GM21717 (cell line): ENCODE results near the gene MPHOSPH10.
"Not testable (repeated sequence)": the region's sequence is repeated elsewhere in the genome, so short reads cannot be mapped to it uniquely, and the experiment has no call there.

Source experiments
- ATAC-seq: cut with Tn5 transposase; IDR thresholded peaks from one replicate; pipeline ENCODE4 v1.9.1; 2021; ENCODE audit warnings: mild to moderate bottlenecking, moderate library complexity; ENCODE audit not compliant: unreplicated experiment

The MPHOSPH10 gene, protein sequence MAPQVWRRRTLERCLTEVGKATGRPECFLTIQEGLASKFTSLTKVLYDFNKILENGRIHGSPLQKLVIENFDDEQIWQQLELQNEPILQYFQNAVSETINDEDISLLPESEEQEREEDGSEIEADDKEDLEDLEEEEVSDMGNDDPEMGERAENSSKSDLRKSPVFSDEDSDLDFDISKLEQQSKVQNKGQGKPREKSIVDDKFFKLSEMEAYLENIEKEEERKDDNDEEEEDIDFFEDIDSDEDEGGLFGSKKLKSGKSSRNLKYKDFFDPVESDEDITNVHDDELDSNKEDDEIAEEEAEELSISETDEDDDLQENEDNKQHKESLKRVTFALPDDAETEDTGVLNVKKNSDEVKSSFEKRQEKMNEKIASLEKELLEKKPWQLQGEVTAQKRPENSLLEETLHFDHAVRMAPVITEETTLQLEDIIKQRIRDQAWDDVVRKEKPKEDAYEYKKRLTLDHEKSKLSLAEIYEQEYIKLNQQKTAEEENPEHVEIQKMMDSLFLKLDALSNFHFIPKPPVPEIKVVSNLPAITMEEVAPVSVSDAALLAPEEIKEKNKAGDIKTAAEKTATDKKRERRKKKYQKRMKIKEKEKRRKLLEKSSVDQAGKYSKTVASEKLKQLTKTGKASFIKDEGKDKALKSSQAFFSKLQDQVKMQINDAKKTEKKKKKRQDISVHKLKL

DNA sequence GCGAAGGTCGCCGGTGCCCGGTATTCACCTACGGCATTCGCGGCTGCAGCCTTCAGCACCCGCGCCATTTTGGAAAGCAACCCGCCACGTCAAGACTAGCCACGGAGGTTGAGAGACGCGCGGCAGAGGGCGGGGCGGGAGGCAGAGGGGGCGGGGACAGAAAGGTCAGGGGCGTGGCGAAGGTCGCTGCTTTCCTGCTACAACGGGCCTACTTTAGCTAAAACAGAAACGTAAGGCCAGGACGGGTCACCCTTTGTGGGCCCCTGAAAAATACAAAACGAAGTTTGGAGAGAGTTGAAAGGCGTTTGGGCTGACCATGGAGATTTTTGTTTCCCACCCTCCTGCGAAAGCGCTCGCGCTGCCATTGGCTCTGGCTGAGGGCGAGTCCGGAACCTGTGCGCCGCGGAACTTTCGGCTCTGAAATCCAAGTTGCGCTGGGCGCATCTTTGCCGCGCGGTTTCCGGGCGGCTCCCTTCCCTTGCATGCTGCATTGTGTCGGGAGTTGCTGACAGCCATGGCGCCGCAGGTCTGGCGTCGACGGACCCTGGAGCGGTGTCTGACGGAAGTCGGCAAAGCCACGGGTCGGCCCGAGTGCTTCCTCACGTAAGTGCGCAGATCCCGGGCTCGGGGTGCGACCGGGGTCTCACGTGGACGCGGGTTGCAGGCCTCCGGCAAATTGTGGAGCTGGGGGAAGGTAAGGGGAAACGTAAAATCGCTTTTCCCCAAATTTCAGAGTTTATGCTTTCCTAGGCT, at the start of gene MPHOSPH10, which contains the start of gene MCEE:
MPHOSPH10 (plus strand) TSS at position 483 of the 753 bp plus-strand sequence; CDS start at position 515, 32 bp downstream.
MCEE (minus strand) TSS at position 78 of the 753 bp plus-strand sequence; CDS start at position 68, 10 bp downstream.
- peak; percentile 92 for ATAC-seq

DNA sequence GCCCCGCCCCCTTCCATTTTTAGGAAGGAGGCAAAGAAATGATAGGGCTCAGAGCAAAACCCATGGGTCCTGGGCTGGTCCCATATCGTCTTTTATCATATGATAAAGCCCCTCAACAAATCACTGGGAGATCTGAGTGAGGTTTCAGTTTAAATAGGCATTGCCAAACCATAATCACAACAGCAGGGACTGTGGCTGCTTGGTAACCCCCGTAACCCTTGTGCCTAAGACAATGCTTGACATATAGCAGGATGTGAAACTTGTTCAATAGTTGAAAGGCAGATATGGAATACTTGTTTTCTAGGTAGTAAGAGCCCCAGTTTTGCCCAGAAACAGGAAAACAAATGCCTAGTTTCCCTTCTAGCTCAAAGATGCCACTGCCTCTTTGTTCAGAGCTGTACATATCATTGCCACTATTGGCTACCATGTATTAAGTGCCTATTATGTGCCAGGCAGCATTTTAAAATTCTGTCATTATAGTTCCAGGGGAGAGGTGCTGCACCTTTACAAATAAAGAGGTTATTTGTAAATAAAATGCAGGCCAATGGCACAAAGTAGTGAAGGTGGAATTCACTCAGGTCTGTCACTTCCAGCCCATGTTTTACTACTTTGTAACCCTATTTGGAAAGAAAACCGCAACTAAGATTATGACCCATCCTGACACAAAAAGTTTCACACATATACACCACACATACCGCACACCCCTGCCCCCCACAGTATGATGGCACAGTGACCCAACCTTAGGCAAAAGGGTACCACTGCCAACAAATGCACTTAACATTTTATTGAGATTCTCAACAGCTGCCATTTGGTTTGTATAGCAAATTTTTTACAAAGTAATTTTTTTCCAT, 47.8 kb upstream of the MPHOSPH10 start:
- ATAC-seq: peak; percentile 44

DNA sequence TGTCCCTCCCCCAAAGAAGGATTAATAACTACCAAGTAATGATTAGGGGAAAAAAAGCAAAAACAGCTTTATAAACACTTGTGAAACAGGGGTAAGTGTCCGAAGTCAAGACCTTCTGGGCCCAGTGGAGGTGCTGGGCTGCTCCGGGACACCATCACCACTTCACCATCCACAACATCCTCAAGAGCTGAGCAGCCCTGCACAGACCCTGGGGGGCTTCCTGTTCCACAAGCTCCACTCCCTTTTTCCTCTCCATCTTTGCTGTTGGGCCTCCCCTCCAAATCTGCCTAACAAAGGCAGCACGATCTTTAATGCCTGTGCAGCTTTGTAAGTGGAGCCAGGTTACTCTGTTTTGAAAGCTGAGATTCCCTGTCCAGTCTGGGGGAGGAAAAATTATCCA, 47.1 kb upstream of the MPHOSPH10 start:
- ATAC-seq: not testable (repeated sequence)

DNA sequence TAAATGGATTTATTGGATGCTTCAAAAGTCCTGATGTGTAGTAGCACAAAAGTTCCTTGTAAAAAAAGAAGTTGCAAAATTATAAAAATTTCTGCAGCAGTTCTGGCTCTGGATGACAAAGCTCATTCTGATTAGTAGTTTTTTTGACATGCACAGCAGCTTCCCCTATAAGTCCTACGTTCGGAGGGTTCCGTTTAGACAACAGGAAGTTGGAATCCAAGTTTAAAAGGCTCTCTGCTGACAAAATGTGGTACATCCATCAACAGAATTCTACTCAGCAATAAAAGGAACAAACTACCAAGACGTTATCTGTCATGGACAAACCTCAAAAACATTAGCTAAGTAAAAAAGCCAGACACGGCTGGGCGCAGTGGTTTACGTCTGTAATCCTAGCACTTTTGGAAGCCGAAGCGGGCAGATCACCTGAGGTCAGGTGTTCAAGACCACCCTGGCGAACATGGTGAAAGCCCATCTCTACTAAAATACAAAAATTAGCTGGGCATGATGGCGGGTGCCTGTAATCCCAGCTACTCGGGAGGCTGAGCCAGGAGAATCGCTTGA, 46.6 kb upstream of the MPHOSPH10 start:
- ATAC-seq: not testable (repeated sequence)

DNA sequence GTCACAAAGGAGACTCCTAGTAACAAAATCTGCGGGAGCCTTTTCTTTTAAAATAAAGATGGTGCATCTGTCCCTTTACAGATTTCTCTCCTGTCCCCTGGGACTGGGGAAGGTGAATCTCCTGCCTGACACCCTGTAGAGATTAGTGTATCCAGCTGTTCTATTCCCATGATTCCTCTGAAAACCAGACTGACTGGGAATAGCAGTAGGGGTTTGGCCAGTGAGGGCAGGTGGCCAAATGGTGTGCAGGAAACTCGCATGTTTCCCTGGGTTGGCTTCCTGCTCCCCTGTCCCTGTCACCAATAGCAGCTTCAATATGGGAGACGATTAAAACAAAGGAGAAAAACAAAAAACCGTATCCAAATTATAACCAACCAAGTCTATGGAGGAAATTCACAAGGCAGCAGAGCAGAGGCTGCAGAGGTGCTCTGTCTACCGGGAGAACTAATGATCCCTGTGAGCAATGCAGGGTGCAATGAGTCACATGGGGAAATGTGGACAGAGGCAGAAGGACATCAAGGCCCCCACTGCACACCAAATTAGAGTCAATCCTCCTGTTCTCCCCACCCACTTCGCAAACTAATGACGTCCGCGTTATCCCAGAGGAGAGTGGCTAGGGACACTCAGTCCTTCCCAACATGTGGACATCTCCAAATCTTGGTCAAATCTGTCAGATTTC, 45.0 kb upstream of the MPHOSPH10 start:
- ATAC-seq: not testable (repeated sequence)

DNA sequence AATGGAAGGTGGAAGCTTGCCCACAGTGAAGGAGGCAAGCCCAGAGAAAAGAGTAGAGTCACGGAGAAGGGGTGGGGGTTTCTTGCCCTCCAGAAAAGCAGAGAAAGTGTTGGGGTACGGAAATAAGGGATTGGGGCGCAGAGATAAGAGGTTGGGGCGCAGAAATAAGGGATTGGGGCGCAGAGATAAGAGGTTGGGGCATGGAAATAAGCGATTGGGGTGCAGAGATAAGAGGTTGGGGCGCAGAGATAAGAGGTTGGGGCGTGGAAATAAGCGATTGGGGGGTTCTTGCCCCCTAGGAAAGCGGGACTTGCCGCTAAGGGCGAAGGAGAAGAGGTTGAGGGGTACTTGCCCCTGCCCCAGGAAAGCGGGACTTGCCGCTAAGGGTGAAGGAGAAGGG, 41.0 kb upstream of the MPHOSPH10 start:
- not testable (repeated sequence) for ATAC-seq

DNA sequence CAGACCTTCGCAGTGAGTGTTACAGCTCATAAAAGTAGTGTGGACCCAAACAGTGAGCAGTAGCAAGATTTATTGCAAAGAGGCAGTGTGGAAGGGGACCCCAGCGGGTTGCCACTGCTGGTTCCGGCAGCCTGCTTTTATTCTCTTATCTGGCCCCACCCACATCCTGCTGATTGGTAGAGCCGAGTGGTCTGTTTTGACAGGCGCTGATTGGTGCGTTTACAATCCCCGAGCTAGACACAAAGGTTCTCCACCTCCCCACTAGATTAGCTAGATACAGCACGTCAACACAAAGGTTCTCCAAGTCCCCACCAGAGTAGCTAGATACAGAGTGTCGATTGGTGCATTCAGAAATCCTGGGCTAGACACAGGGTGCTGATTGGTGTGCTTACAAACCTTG, 38.6 kb upstream of the MPHOSPH10 start:
- not testable (repeated sequence) for ATAC-seq

DNA sequence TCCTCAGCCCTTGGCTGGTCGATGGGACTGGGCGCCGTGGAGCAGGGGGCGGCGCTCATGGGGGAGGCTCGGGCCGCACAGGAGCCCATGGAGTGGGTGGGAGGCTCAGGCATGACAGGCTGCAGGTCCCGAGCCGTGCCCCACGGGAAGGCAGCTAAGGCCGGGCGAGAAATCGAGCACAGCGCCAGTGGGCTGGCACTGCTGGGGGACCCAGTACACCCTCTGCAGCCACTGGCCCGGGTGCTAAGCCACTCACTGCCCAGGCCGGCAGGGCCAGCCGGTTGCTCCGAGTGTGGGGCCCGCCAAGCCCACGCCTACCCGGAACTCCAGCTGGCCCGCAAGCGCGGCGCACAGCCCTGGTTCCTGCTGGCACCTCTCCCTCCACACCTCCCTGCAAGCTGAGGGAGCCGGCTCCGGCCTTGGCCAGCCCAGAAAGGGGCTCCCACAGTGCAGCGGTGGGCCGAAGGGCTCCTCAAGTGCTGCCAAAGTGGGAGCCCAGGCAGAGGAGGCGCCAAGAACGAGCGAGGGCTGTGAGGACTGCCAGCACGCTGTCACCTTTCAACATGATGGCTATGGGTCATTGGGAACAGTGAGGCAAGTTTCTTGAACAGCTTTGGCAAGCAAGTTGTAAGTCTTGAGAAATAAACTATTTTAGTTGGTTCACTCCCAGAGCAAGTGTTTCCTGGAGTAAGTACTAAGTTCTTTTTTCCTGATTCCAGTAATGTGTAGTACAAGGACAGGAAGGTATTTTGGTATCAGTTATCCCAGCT, 37.8 kb upstream of the MPHOSPH10 start:
- ATAC-seq: not testable (repeated sequence)

DNA sequence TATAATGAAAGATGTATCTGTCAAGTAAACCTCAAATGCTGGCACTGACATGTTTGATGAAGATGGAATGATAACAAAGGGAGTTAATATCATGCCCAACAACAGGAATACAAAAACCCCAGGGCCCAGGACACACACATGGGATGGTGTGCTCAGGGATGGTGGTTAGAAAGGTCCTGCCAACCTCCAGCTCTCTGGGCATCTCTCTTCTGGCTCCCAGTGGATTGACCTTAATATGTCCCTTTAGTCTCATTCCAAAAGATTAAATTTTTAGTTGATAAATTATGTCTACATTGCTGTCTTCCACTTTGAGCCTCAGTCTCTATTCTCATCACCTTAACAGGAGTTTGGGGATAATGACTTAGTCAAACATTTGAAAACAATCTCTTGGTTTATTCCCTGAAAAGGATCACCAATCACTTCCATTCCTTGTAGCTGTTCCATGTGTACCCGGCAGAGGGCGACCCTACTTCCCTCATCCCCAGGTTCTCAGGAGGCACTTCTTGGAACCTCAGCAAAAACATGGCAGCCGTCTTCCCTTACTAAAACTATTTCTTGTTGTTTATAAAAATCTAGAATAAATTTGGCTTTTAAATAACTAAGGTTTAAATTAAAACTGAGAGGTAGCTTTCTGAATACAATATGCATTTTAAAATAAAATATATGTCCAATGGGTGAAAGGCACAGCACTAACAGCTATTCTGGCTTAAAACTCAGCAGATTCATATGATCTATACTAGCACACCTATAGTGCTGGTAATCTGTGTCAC, 30.1 kb upstream of the MPHOSPH10 start:
- ATAC-seq: no peak

DNA sequence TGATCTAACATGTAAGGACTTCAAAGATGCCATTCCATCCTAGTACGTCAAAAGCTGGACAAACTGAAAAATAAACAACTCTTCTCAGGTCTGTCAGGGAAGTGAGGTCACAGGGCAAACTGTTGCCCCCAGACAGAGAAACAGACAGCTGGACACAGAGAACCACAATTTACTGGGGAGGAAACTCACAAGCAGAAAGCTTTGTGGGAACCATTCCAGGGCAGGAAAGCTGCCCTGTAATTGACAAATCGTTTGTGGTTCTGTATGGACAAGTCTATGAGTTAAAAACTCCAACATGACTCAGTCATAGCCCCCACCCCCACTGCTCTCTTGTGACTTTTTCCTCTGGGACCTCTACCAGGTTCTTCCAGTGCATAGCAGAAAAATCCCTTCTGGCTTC, 28.8 kb upstream of the MPHOSPH10 start:
- ATAC-seq: no peak

DNA sequence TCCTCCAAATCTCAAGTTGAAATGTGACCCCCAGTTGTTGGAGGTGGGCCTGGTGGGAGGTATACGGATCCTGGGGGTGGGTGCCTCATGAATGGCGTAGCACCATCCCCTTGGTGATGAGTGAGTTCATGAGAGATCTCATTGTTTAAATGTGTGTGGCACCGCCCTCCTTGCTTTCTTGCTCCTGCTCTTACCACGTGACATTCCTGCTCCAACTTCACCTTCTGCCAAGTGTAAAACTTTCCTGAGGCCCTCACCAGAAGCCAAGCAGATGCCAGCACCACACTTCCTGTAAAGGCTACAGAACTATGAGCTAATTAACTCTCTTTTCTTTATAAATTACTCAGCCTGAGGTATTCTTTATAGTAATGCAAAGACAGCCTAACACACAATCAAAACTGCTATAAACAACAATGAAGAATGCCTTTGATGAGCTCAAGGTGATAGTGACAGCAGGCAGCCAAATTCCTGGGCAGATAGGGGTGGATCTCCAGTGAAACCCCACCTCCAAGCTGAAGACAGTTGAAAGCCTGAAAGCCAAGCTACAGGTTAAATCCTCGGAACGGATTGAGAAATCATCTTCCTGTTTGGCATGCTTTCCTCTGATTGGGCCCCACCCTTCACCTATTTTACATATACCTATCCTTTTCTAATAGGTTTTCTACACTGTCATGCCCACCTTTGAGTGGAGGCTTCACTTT, 27.3 kb upstream of the MPHOSPH10 start:
- no peak for ATAC-seq

DNA sequence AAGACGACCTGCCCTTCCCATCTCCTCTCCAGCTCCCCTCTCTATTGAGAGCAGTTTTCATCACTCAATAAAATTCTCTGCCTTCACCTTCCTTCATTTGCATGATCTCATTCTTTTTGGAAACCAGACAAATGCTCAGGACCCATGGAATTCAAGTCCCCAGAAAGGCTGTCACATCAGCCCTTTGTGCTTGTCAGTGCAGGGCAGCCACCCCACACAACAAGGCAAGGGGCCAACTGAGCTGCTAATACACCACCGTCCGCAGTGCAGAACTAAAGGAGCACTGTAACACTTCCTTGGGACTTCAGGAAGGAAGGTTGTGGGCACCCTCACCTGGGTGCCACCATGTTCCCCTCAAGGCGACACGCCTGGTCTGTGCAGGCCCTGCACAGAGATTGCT, 26.6 kb upstream of the MPHOSPH10 start:
- no peak for ATAC-seq

DNA sequence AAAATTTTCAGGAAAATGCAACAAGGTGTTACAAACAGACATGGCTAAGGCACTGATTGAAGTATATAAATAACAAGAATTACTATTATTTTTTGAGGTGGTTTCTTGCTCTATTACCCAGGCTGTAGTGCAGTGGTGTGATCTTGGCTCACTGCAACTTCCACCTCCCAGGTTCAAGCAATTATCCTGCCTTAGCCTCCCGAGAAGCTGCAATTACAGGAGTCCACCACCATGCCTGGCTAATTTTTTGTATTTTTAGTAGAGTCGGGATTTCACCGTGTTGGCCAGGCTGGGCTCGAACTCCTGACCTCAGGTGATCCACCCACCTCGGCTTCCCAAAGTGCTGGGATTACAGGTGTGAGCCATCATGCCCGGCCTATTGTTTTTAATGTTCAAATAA, 24.0 kb upstream of the MPHOSPH10 start:
- ATAC-seq: not testable (repeated sequence)

DNA sequence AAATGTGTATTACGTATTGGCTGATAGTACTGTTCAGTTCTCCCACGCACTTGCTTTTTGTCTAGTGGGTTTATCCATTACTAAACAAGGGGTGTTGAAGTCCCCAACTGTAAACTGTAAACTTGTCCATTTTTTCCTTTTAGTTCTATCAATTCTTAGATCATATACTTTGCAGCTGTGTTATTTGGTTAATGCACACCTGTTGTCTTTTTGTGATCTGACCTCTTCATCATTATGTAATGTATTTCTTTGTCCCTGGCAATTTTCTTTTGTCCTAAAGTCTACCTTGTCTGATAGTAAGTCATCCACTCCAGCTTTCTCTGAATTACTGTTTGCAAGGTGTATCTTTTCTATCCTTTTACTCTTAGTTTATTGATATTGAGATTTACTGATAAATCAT, 22.3 kb upstream of the MPHOSPH10 start:
- no peak for ATAC-seq

DNA sequence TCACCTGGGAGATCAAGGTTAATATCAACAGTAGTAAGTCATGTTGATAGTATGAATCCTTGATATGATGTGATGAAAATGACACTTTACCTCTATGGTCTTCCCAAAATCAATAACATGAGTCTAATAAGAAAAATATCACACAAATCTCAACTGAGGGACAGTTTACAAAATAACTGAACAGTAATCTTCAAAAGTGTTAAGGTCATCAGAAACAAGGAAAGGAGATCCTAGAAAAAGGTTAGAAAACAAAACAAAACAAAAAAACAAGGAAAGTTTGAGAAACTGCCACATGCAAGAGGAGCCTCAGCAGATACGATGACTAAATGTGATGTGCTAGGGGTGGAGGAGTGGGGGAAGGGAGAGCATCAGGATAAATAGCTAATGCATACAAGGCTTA, 16.6 kb upstream of the MPHOSPH10 start:
- ATAC-seq: no peak

DNA sequence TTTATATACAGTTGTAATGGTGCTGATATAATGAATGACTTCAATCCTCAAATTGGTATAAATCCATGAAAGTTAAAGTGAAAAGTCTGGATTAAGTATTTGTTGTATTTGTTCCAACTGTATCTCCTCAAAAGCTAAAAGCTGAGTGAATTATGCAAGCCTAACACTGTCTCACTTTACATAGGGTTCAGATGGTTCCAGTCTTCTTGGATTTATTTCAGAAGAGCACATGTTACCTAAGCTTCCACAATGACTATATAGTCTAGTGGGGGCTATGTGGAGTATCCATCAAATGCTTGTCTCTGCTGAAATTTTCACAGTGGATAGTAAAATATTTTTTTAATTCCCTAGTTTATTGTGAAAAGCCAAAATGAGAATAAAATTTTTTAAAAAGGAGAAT, 13.4 kb upstream of the MPHOSPH10 start:
- no peak for ATAC-seq

DNA sequence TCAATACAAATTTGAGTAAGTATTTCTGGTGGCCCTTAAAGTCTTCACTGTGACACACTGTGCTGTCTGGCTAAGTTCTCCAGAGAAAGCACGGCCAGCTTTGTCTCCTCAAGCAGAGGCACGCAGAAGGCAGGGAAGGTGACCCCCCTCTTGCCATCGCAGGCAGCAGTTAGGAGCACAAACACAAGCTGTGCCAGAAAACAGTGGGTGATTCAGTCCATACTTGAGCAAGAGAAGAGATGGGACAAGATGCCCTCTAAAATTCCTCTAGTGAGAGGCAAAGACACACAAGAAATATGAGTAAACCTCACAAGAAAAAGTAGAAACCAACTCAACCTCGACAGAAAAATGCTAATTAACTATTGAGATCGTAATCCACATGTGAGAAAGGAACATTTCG, 10.2 kb upstream of the MPHOSPH10 start:
- no peak for ATAC-seq
